DND-41 (cell line): ENCODE results near the gene BMP2K.

Experiments used
- EZH2 ChIP-seq: IDR thresholded peaks from 3 replicates; pipeline ENCODE4 v1.6.1; 2012; ENCODE audit warnings: borderline replicate concordance, low read depth, mild to moderate bottlenecking, moderate library complexity, low read length, inconsistent platforms; ENCODE audit not compliant: severe bottlenecking
- TF ChIP-seq, protein P1 (sequence below): IDR thresholded peaks from 2 replicates; pipeline ENCODE4 v1.5.1; 2012; ENCODE audit warnings: borderline replicate concordance, low read length, moderate library complexity, mild to moderate bottlenecking; ENCODE audit not compliant: poor library complexity, severe bottlenecking; ENCODE audit errors: extremely low read depth

DNA sequence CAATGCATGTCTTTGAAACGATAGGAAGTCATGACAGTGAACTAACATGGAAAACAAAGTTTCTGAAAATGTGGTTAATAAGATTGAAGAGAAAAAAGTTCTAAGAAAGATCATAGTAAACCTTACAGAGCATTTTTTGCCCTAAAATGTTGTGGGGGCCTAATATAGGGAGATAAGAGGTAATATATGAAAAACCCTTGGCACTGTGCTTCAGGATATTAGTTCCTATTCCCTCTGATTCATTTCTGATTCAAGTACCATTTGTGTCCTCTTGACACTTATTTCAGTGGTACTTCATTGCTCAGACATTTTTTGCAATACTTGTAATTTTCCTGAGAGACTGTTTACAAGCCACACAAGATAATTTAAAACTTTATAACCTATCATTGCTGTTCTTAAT is 128.0 kb downstream of the BMP2K start:
- TF ChIP-seq, protein P1, sequence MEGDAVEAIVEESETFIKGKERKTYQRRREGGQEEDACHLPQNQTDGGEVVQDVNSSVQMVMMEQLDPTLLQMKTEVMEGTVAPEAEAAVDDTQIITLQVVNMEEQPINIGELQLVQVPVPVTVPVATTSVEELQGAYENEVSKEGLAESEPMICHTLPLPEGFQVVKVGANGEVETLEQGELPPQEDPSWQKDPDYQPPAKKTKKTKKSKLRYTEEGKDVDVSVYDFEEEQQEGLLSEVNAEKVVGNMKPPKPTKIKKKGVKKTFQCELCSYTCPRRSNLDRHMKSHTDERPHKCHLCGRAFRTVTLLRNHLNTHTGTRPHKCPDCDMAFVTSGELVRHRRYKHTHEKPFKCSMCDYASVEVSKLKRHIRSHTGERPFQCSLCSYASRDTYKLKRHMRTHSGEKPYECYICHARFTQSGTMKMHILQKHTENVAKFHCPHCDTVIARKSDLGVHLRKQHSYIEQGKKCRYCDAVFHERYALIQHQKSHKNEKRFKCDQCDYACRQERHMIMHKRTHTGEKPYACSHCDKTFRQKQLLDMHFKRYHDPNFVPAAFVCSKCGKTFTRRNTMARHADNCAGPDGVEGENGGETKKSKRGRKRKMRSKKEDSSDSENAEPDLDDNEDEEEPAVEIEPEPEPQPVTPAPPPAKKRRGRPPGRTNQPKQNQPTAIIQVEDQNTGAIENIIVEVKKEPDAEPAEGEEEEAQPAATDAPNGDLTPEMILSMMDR: no peak
- no peak for TF ChIP-seq EZH2
